Esophagus muscularis mucosa (tissue), 4 donors: ENCODE results near the gene DUSP2. TPM values are rescaled to one million over a fixed set of nuclear protein-coding genes. Genes with fewer than 3 reads are reported as not detected.

Experiments used
- DNase-seq: peaks from one replicate; pipeline ENCODE4 v3.0.0-alpha.2; 2017; ENCODE audit errors: extremely low spot score
- H3K27ac ChIP-seq, 4 donors: fragments of 200-600 bp; sonication (generic); replicated peaks in 1 of 4; 1 replicate in 3 of 4; 2 replicates in 1 of 4; pipeline ENCODE4 v1.5.1; 2016 to 2019; ENCODE audit warnings: mild to moderate bottlenecking in 1 of 4
- H3K27me3 ChIP-seq, 4 donors: fragments of 200-600 bp; sonication (generic); one replicate each; pipeline versions ENCODE4 v1.5.1 to v1.6.0; 2016 to 2019
- H3K36me3 ChIP-seq, 4 donors: fragments of 200-600 bp; sonication (generic); one replicate each; pipeline ENCODE4 v1.5.1; 2016 to 2019
- H3K4me1 ChIP-seq, 4 donors: fragments of 200-600 bp; sonication (generic); one replicate each; pipeline ENCODE4 v1.5.1; 2016 to 2019
- H3K4me3 ChIP-seq, 4 donors: fragments of 200-600 bp; sonication (generic); 1 replicate in 2 of 4; 2 replicates in 2 of 4; pipeline ENCODE4 v1.5.1; 2016 to 2019; ENCODE audit warnings: mild to moderate bottlenecking in 4 of 4, moderate library complexity in 1 of 4
- H3K9me3 ChIP-seq, 4 donors: fragments of 200-600 bp; sonication (generic); 1 replicate in 3 of 4; 2 replicates in 1 of 4; pipeline ENCODE4 v1.5.1; 2016 to 2019
- EP300 ChIP-seq: sonication (generic); formaldehyde crosslinking; IDR thresholded peaks from one replicate; pipeline ENCODE4 v1.6.1; 2017; ENCODE audit warnings: antibody characterized with exemption
- POLR2A ChIP-seq: fragments of 450-650 bp; IDR thresholded peaks from one replicate; pipeline ENCODE4 v1.6.1; 2017; ENCODE audit warnings: antibody characterized with exemption, moderate library complexity, mild to moderate bottlenecking, low read depth
- POLR2AphosphoS5 ChIP-seq, 2 donors: sonication (generic); formaldehyde crosslinking; IDR thresholded peaks; one replicate each; pipeline ENCODE4 v1.6.1; 2017; ENCODE audit warnings: antibody characterized with exemption in 2 of 2
- WGBS: methylation state at CpG from one replicate; pipeline ENCODE4 v1.1.5; 2018; 5-methylcytosine and 5-hydroxymethylcytosine counted together
- intact Hi-C: fragments of 100-400 bp; cut with DNase I; formaldehyde crosslinking; loops from one replicate; pipeline ENCODE4 v1.15.1; 2023
- total RNA-seq, 4 donors: library from RNA; depleted of rRNA; stranded (reverse); fragments of >200 nt; gene quantifications; one replicate each; pipeline versions ENCODE4 v1.1.0 to v1.2.1, GENCODE V29; 2016
- TF ChIP-seq, protein P1 (sequence below), 3 experiments: fragments of 200-600 bp in 2 of 3; fragments of 450-650 bp in 1 of 3; sonication (generic) in 2 of 3; IDR thresholded peaks; one replicate each; pipeline ENCODE4 v1.5.1; 2017 to 2019; ENCODE audit warnings: antibody characterized with exemption in 3 of 3, mild to moderate bottlenecking in 2 of 3, moderate library complexity in 1 of 3

Gene DUSP2
- total RNA-seq, 4 donors from 2014 or later, result 1.1 to 5.5 (median 1.7) TPM

DNA sequence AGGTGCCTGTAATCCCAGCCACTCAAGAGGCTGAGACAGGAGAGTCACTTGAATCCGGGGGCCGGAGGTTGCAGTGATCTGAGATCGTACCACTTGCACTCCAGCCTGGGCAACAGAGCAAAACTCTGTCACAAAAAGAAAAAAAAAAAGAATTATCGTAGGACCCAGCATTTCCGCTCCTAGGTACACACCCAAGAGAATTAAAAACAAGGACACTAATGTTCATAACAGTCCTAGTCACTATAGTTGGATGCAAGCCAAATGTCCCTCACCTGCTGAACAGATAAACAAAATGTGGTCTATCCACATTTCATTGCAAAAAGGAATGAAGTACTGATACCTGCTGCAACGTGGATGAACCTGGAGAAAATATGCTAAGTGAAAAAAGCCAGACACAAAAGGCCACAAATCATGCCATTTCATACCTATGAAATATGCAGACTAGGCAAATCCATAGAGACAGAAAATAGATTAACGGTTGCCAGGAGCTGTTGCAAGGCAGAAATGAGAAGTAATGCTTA lies 50.1 kb downstream of the DUSP2 start:
- no peak overlapping the region for H3K4me3 ChIP-seq
- DNase-seq, result no peak
- no peaks in the 10 kb centered on the region for H3K36me3 ChIP-seq
- H3K4me1 ChIP-seq, result peaks cover 13 to 27% (median 19%) of the 10 kb centered on the region in 4 donors
- peaks cover 0 to 8% (median 0%) of the 10 kb centered on the region in 4 donors for H3K27me3 ChIP-seq
- TF ChIP-seq EP300 (no peak), POLR2A (no peak), POLR2AphosphoS5 (IDR thresholded peaks at IDR 0.05) (no peak)
- TF ChIP-seq, protein P1, sequence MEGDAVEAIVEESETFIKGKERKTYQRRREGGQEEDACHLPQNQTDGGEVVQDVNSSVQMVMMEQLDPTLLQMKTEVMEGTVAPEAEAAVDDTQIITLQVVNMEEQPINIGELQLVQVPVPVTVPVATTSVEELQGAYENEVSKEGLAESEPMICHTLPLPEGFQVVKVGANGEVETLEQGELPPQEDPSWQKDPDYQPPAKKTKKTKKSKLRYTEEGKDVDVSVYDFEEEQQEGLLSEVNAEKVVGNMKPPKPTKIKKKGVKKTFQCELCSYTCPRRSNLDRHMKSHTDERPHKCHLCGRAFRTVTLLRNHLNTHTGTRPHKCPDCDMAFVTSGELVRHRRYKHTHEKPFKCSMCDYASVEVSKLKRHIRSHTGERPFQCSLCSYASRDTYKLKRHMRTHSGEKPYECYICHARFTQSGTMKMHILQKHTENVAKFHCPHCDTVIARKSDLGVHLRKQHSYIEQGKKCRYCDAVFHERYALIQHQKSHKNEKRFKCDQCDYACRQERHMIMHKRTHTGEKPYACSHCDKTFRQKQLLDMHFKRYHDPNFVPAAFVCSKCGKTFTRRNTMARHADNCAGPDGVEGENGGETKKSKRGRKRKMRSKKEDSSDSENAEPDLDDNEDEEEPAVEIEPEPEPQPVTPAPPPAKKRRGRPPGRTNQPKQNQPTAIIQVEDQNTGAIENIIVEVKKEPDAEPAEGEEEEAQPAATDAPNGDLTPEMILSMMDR (IDR thresholded peaks at IDR 0.05), result no peak
- H3K27ac ChIP-seq, result no peak overlapping the region
- 79% methylated on average over 7 of the region's 7 CpGs for WGBS
- H3K9me3 ChIP-seq, result no peaks in the 10 kb centered on the region
- intact Hi-C loops, result no loop called here

DNA sequence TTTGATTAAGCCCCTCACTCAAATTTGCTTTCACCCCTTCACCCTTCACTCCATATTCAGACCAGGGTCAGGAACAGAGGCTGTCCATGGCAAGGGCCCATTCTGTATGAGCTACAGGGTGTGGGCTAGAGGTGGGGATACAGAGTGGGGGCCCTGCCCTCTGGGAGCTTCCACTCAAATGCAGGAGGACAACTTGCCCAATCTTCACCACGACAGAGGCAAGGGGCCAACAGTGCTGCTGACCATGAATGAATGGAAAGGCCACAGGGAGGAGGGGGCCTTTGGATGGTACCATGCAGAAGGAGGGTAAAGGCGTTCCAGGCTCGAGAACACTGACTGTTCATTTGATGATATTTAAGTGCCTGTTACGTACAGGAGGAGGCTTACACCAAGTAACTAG lies 51.7 kb downstream of the DUSP2 start:
- intact Hi-C loops, result no loop called here
- peak; percentile 88 for DNase-seq
- TF ChIP-seq POLR2A, result no peak
- TF ChIP-seq, protein P1 (IDR thresholded peaks at IDR 0.05), result no peak
- no peak for TF ChIP-seq POLR2AphosphoS5 (IDR thresholded peaks at IDR 0.05)
- no peak for TF ChIP-seq EP300
- Histone ChIP-seq H3K36me3 (no peaks in the 10 kb centered on the region), H3K27me3 (peaks cover 0 to 19% (median 0%) of the 10 kb centered on the region in 4 donors), H3K4me1 (peaks cover 5 to 16% (median 7%) of the 10 kb centered on the region in 4 donors), H3K27ac (no peak overlapping the region), H3K9me3 (no peaks in the 10 kb centered on the region), H3K4me3 (no peak overlapping the region)
- 93% methylated on average over 4 of the region's 4 CpGs for WGBS

Other genes with a start within 250 kb of the DUSP2 start
- gene ANKRD36C, start 153.6 kb downstream of the DUSP2 start, total RNA-seq, result 10 to 100 TPM in 3 of 4 donors, 1 to 10 TPM in 1; 6.0 to 20.3 (median 12.5) TPM
- gene GPAT2, start 110.5 kb downstream of the DUSP2 start, total RNA-seq, result 1 to 10 TPM; 4.2 to 10.0 (median 8.3) TPM
- gene ADRA2B, start 28.9 kb downstream of the DUSP2 start, total RNA-seq, result 1 to 10 TPM; 2.1 to 6.0 (median 4.0) TPM
- gene ASTL, start 6.9 kb downstream of the DUSP2 start, total RNA-seq, result not detected
- gene STARD7, start 63.4 kb upstream of the DUSP2 start, total RNA-seq, result 100 to 1,000 TPM in 1 of 4 donors, 10 to 100 TPM in 3; 85.0 to 110 (median 92.2) TPM
- 10 to 100 TPM; 42.8 to 72.0 (median 55.3) TPM for gene TMEM127, start 120.6 kb upstream of the DUSP2 start, total RNA-seq
- 100 to 1,000 TPM in 1 of 4 donors, 10 to 100 TPM in 3; 76.4 to 101 (median 92.5) TPM for gene CIAO1, start 120.8 kb upstream of the DUSP2 start, total RNA-seq
- 100 to 1,000 TPM in 2 of 4 donors, 10 to 100 TPM in 2; 73.7 to 106 (median 90.8) TPM for gene SNRNP200, start 160.1 kb upstream of the DUSP2 start, total RNA-seq
- 1 to 10 TPM in 2 of 4 donors, under 1 TPM in 2; 0.42 to 1.4 (median 0.93) TPM for gene ITPRIPL1, start 179.9 kb upstream of the DUSP2 start, total RNA-seq
- 1 to 10 TPM in 2 of 4 donors, under 1 TPM in 2; 0.45 to 1.4 (median 0.87) TPM for gene NCAPH, start 190.3 kb upstream of the DUSP2 start, total RNA-seq